ENCODE measurements around the gene S100A14. TPM values are rescaled to one million over a fixed set of nuclear protein-coding genes. Genes with fewer than 3 reads are reported as not detected.

S100A14 gene
- total and polyA plus RNA-seq, 9 of the 15 experiments (the other 6 are each of a cell fraction or from before 2014, with no cell fraction given) = 0.10 to 0.64 (median 0.24) TPM; not detected in 3

DNA sequence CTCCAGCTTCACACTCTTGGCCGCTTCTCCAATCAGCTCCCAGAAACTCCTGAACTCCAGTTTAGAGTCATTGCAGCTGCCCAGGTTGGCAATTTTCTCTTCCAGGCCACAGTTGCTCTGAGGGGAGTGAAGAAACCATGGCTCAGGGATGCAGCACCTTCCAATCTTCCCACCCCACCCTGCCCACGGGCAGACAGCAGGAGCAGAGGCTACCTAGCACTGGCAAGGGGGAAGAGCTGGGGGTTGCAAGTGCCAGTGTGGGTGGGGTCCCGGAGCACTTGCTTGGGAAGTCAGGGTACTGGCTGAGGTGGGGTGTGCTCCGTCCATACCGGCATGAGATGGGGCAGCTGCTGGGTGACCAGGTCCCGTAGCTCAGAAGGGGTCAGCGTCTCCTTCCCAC lies 1.2 kb downstream of the S100A14 start (continued):
- TF ChIP-seq ZNF133 (CRISPR knock-in tag; IDR thresholded peaks at IDR 0.05) = no peak
- no peak for TF ChIP-seq E2F3 (CRISPR knock-in tag; IDR thresholded peaks at IDR 0.05)
- TF ChIP-seq RCOR1 (IDR thresholded peaks at IDR 0.05; ENCODE audit: borderline replicate concordance in 1 of 2, low read depth in 2 of 2, low read length in 2 of 2) = no peak
- no peak for TF ChIP-seq ZNF668 (CRISPR knock-in tag; IDR thresholded peaks at IDR 0.05)
- TF ChIP-seq BCL6 (CRISPR knock-in tag; IDR thresholded peaks at IDR 0.05) = no peak

DNA sequence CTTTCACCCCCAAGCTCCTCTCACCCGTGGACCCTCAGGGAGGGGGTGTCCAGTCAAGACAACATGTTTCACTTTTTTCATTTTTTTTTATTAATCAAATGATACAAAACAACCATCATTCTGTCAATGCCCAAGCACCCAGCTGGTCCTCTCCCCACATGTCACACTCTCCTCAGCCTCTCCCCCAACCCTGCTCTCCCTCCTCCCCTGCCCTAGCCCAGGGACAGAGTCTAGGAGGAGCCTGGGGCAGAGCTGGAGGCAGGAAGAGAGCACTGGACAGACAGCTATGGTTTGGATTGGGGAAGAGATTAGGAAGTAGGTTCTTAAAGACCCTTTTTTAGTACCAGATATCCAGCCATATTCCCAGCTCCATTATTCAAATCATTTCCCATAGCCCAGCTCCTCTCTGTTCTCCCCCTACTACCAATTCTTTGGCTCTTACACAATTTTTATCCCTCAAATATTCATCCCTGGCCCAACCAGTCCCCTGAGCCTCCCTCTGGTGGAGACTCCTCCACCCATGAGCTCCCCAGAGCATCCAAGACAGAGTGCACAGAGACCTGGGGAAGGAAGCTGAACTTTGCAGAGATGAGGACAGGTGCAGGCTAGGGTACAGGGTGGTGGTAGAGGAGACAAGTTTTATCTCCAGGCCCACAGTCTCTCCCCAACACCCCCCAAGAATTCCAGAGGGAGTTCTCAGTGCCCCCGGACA lies 1.8 kb downstream of the S100A14 start:
- intact Hi-C loops (cut with micrococcal nuclease) (no loop called here), in situ Hi-C loops (cut with MboI) (no loop called here)
- ChIA-PET POLR2A (interaction anchor here (0.6 to 6.8 kb wide), 6 partner anchors 10 to 898 kb away, joined by 3 to 70 read pairs (median 4); partner anchors contain the start of genes S100A1 and S100A13), CTCF (ENCODE audit: low intra/inter-chr PET ratio) (no interaction called here)
- BruUV-seq (replicated peaks) = no TSS peak
- H3K27me3 ChIP-seq (ENCODE audit: control insufficient read depth in 2 of 2, insufficient read depth in 2 of 2, low read length in 2 of 2) = no peaks in the 10 kb centered on the region
- no peak overlapping the region for H3K9ac ChIP-seq (ENCODE audit: insufficient read depth in 1 of 2, low read depth in 2 of 2, low read length in 2 of 2)
- H3K9me1 ChIP-seq (ENCODE audit: control insufficient read depth, insufficient read depth, low read length) = no peaks in the 10 kb centered on the region
- no peak for FAIRE-seq
- H3K4me1 ChIP-seq (replicated peaks in 1 of 2; ENCODE audit: control insufficient read depth in 2 of 2, insufficient read depth in 2 of 2, low read length in 2 of 2) = peaks cover 28 to 47% of the 10 kb centered on the region in 2 experiments
- H2AFZ ChIP-seq (ENCODE audit: low read depth, low read length) = no peak overlapping the region
- WGBS (ENCODE audit: insufficient coverage, low coverage, missing lambda C conversion rate) = 45% methylated on average over 2 of the region's 2 CpGs
- no peaks in the 10 kb centered on the region for H3K9me3 ChIP-seq (replicated peaks; ENCODE audit: control insufficient read depth, insufficient read depth, low read depth, low read length)
- DNase-seq (ENCODE audit: extremely low read depth in 1 of 4, low spot score in 3 of 4) = no peak
- no peak overlapping the region for H3K27ac ChIP-seq (ENCODE audit: extremely low read depth, low read depth, low read length)
- no peaks in the 10 kb centered on the region for H4K20me1 ChIP-seq (replicated peaks; ENCODE audit: control insufficient read depth, insufficient read depth, low read length)
- ATAC-seq = no peak
- H3K4me3 ChIP-seq = no peak overlapping the region
- no peak overlapping the region for H3K4me2 ChIP-seq (ENCODE audit: insufficient read depth, low read length)
- TF ChIP-seq, protein P1, sequence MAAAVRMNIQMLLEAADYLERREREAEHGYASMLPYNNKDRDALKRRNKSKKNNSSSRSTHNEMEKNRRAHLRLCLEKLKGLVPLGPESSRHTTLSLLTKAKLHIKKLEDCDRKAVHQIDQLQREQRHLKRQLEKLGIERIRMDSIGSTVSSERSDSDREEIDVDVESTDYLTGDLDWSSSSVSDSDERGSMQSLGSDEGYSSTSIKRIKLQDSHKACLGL (CRISPR knock-in tag; IDR thresholded peaks at IDR 0.05; ENCODE audit: borderline replicate concordance, poor library complexity, severe bottlenecking) = no peak
- peak; percentile 87 for TF ChIP-seq ZNF263 (CRISPR knock-in tag; IDR thresholded peaks at IDR 0.05; ENCODE audit: borderline replicate concordance)
- H3K79me2 ChIP-seq (ENCODE audit: control insufficient read depth, insufficient read depth, low read length) = no peaks in the 10 kb centered on the region
- no peaks in the 10 kb centered on the region for H3K36me3 ChIP-seq (ENCODE audit: control insufficient read depth, insufficient read depth, low read length)

Measured in K562 (cell line).